Large intestine (tissue), 3 donors: Measurements from ENCODE around the gene UGT2B17. TPM values are rescaled to one million over a fixed set of nuclear protein-coding genes. Genes with fewer than 3 reads are reported as not detected.
A peak's percentile ranks its signal among the peaks of the same experiment; 100 is the strongest.
"Not testable (repeated sequence)": the region's sequence is repeated elsewhere in the genome, so short reads cannot be mapped to it uniquely, and the experiment has no call there.

Experiments used
- DNase-seq, 2 donors: peaks; one replicate each; pipeline versions ENCODE4 v3.0.0 to v3.0.0-alpha.2; 2013
- H3K27ac ChIP-seq: one replicate; pipeline ENCODE4 v1.5.1; 2013; ENCODE audit warnings: low read length
- H3K27me3 ChIP-seq: 2 replicates; pipeline ENCODE4 v1.6.1; 2013; ENCODE audit warnings: low read length; ENCODE audit not compliant: control insufficient read depth, insufficient read depth
- H3K36me3 ChIP-seq: 2 replicates; pipeline ENCODE4 v1.6.1; 2013; ENCODE audit warnings: low read length; ENCODE audit not compliant: control insufficient read depth, insufficient read depth
- H3K4me1 ChIP-seq: one replicate; pipeline ENCODE4 v1.6.1; 2013; ENCODE audit warnings: low read length; ENCODE audit not compliant: control insufficient read depth, insufficient read depth
- H3K4me3 ChIP-seq: one replicate; pipeline ENCODE4 v1.5.1; 2013; ENCODE audit warnings: low read length
- H3K9me3 ChIP-seq: one replicate; pipeline ENCODE4 v1.6.1; 2013; ENCODE audit warnings: mild to moderate bottlenecking, low read depth, low read length, moderate library complexity; ENCODE audit not compliant: control insufficient read depth
- WGBS: methylation state at CpG from one replicate; pipeline ENCODE4 v1.1.5; 2013; ENCODE audit warnings: low lambda C conversion rate; ENCODE audit not compliant: insufficient coverage; 5-methylcytosine and 5-hydroxymethylcytosine counted together
- polyA plus RNA-seq: library from polyadenylated mRNA; unstranded; fragments of 120-200 nt; gene quantifications from one replicate; pipeline ENCODE4 v1.2.1, GENCODE V29; 2013

Gene UGT2B17
- polyA plus RNA-seq, 1 donor = 287 TPM

DNA sequence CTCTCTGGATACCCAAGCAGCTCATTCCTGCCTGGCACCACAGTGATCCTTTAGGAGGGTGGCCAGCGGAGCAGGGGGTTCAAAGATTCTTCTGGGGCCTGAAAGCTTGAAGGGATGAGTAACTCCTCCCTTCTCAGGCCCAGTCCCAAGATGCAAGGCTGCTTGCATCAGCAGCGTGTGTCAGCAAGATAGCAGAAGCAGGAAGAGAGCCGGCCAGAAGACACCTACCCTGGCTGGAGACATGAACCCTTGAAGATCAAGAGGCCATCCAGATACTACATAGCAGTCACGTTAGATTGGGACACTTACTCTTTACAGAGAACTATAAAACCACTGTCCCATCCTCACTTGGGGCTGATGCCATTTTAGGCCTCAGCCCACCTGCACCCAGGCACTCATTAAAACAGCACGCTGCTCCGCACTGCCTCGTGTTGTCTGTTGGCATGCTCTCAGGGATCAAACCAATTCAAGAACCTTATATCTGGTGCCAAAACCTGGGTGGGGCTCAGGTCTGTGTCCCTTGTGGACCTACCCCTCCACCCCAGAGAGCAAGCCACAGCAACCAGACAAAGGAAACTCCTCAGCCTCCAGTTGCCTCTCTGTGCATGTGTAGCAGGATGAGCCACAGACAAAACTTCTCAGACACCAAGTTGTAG, 6.5 kb downstream of the UGT2B17 start:
- Histone ChIP-seq H3K4me3 (no peak overlapping the region), H3K9me3 (no peaks in the 10 kb centered on the region), H3K27ac (no peak overlapping the region), H3K4me1 (no peaks in the 10 kb centered on the region), H3K36me3 (no peaks in the 10 kb centered on the region), H3K27me3 (no peaks in the 10 kb centered on the region)
- DNase-seq = peak; percentile 19 to 63
- WGBS = no CpG with 5 or more reads among the region's 7 CpGs

DNA sequence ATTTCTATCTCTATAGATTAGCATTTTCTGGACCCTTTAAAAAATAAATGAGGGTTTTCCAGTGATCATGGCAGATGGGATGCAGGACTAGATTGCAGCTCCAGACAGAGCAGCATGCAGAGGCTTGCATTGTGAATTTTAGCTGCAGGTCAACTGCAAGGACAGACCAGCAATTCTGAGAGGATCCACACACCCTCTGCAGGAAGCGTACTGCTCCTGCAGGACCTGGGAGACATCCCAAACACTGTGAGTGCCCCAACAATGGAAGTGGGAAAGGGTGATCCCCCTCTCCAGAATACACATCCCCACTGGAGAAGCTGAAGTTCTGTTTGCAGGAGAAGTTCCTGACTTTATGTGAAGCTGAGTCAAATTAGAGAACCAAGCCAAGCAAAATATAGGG, 7.1 kb downstream of the UGT2B17 start:
- no CpG with 5 or more reads among the region's 1 CpG for WGBS
- H3K4me3 ChIP-seq, H3K36me3 ChIP-seq, H3K9me3 ChIP-seq, DNase-seq, H3K27me3 ChIP-seq, H3K27ac ChIP-seq, H3K4me1 ChIP-seq: not testable (repeated sequence)

DNA sequence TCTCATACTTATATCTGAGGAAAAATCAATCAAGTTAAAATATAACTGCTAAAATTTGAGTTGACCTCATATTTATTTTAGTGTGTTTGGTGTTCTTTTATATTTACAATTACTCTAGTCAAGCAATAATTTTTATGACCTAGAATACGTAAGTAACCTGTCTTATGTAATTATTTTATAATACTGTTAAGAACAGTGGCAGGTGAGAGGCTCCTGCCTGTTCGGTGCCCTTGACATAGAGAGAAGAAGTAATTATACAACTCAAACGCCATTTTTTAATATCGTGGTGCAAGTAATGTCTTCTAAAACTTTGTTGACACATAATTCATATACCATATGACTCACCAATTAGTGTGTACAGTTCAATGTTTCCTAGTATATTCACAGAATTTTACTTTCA, 7.6 kb downstream of the UGT2B17 start:
- WGBS = no CpG with 5 or more reads among the region's 4 CpGs
- H3K27me3 ChIP-seq, DNase-seq, H3K9me3 ChIP-seq, H3K27ac ChIP-seq, H3K4me3 ChIP-seq, H3K4me1 ChIP-seq, H3K36me3 ChIP-seq: not testable (repeated sequence)

DNA sequence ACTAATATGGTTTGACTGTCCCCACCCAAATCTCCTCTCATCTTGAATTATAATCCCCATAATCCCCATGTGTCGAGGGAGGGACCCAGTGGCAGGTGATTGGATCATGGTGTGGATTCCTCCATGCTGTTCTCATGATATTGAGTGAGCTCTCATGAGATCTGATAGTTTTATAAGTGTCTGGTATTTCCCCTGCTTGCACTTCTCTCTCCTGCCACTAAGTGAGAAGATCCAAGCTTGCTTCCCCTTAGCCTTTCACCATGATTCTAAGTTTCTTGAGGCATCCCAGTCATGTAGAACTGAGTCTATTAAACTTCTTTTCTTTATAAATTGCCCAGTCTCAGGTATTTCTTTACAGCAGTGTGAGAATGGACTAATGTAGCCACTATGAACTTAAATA, 9.8 kb downstream of the UGT2B17 start:
- not testable (repeated sequence) for H3K27me3 ChIP-seq, H3K4me3 ChIP-seq, H3K4me1 ChIP-seq, H3K9me3 ChIP-seq, H3K27ac ChIP-seq, H3K36me3 ChIP-seq
- no CpG with 5 or more reads among the region's 1 CpG for whole genome bisulfite sequencing
- peak in 1 of 2 donors; percentile 19 for DNase-seq

DNA sequence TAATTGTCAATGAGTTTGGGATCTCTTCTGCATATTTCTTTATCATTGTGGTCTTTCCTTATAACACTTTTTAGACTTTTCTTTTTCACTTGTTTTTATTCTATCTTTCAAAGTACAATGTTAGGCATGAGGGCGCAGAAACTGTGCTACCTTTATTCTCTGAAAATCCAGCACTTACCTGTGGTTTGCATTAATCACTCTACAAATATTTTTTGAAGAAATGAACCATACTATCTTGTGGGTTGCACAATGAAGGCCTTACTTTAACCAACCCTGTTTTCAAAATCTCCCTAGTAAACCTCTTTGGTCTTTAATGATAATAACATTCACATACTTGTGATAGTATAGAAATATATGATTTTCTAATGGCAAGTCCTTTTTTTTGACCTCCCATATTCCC, 11.0 kb downstream of the UGT2B17 start:
- WGBS = no CpG with 5 or more reads among the region's 1 CpG
- H3K4me1 ChIP-seq, DNase-seq, H3K27me3 ChIP-seq, H3K36me3 ChIP-seq, H3K27ac ChIP-seq, H3K4me3 ChIP-seq, H3K9me3 ChIP-seq: not testable (repeated sequence)

DNA sequence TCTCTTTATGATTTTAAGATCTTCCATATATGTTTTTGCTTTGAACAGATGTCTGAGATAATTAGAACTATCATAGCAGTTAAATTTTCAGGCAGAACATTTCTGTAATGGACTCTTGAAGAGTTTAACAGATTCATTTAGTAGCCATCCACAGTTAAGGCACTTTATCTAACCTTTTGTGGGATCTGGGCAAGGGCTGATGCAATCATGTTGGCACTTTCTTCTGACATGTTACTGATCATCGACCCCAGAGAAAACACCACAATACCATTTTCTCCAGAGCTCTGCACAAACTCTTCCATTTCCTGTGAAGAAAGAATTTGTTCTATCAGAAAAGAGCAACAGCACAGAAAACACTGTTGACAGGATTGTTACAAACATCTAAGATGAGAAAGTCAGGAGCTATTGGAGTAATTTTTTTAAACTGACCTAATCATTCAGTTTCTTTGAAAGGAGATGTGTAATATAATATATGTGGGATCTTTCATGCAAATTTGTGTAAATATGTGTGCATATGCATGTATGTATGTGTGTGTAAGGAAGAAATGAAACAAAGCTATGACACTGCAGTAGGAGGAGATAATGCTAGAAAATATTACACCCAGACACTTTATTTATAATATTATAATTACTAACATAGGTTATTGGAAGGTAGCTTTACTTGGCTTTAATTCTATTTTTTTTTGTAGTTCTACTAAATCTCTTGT, 15.6 kb downstream of the UGT2B17 start:
- H3K27me3 ChIP-seq, H3K4me3 ChIP-seq, H3K9me3 ChIP-seq, H3K36me3 ChIP-seq, H3K27ac ChIP-seq, DNase-seq, H3K4me1 ChIP-seq: not testable (repeated sequence)
- no CpG with 5 or more reads among the region's 1 CpG for WGBS

DNA sequence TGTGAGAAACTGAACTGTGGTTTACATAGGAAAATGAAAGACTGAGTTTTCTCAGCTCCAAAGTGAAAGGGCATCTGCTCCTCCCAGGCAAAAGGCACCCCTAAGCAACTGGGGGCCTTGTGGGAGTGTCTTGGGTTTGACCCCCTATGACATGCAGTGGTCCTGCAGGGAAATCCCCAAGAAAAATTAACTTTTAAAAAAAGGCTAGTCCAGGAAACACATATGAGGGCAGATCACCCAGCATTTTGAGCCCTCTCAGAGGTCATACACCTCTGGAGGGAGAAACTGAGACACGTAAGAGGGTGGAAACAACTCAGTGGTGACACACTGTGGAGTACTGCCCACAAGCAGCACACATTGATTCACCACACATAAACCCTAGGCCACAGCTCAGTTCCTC, 22.3 kb downstream of the UGT2B17 start:
- not testable (repeated sequence) for H3K4me1 ChIP-seq, H3K9me3 ChIP-seq, H3K36me3 ChIP-seq, H3K4me3 ChIP-seq, H3K27ac ChIP-seq, H3K27me3 ChIP-seq, DNase-seq
- WGBS = no CpG with 5 or more reads among the region's 1 CpG

DNA sequence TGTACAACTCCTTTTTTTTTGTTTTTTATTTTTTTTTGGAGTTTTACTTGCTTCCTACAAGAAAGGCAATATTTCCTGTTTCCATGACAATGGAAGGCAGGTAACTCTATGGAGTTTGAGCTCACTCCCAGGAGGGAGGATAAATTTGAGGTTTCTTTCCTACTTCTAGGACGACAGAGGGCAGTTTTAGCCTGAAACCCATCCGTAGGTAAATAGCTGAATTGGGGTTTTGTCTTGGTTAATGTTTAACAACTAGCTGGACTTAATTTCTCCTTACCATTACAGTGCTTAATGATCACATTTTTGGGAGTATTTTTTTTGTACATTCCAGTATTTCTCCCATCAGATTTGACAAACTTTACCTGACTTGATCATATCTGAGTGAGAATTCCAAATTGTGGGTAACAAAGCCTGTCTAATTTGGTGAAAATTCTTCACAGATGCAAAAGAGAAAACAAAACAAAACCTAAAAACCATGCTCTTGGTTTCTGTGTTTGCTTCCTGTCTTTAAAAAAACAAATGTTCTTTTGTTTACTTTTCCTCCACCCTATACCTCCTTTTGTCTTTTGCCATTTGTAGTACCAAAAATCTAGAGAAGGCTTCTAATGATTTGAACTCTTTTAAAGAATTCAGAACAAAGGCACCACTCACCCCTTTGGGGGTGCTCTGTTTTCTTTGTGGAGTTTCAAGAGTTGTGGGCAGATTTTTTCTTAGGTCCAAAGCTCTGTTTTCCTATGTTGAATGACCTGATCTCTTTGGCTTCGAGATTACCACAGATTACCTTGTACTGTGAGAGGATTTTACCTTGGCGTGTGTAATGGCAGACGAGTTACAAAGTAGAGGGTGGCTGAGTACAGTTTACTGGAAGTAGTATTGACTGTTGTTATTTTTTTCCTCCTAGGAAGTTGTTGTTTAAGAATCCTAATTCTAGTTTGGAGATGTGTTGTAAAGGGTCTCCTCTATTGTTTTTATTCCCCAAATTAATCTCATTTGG, 23.0 kb downstream of the UGT2B17 start:
- H3K27ac ChIP-seq, H3K4me1 ChIP-seq, H3K4me3 ChIP-seq, H3K27me3 ChIP-seq, H3K9me3 ChIP-seq, H3K36me3 ChIP-seq, DNase-seq: not testable (repeated sequence)
- no CpG with 5 or more reads among the region's 5 CpGs for WGBS

DNA sequence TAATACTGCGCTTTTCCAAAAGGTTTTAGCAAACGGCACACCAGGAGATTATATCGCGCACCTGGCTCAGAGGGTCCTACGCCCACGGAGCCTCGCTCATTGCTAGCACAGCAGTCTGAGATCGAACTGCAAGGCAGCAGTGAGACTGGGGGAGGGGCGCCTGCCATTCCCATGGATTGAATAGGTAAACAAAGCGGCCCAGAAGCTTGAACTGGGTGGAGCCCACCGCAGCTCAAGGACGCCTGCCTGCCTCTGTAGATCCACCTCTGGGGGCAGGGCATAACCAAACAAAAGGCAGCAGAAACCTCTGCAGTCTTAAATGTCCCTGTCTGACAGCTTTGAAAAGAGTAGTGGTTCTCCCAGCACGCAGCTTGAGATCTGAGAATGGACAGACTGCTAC, 33.4 kb downstream of the UGT2B17 start:
- not testable (repeated sequence) for DNase-seq, H3K27me3 ChIP-seq, H3K4me1 ChIP-seq, H3K27ac ChIP-seq, H3K4me3 ChIP-seq, H3K36me3 ChIP-seq, H3K9me3 ChIP-seq
- WGBS = no CpG with 5 or more reads among the region's 13 CpGs

DNA sequence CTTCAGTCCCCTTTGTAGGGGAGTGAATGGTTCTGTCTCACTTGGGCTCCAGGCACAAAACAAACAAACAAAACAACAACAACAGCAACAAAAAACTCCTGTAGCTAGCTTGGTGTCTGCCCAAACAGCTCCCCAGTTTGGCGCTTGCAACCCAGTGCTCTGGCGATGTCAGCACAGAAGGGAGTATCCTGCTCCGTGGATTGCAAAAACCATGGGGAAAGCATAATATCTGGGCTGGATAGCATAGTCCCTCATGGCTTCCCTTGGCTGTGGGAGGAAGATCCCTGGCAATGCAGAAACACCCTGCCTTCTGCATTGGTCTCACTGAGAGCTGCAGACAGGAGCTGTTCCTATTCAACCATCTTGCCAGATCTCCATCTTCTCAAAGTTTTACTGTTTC, 39.7 kb downstream of the UGT2B17 start:
- no peaks in the 10 kb centered on the region for H3K9me3 ChIP-seq
- H3K4me3 ChIP-seq = no peak overlapping the region
- WGBS = no CpG with 5 or more reads among the region's 3 CpGs
- H3K27ac ChIP-seq = no peak overlapping the region
- no peaks in the 10 kb centered on the region for H3K36me3 ChIP-seq
- DNase-seq = no peak
- H3K27me3 ChIP-seq = no peaks in the 10 kb centered on the region
- H3K4me1 ChIP-seq = no peaks in the 10 kb centered on the region
